ENCODE results near the gene OSBPL3.

The OSBPL3 gene

GRCh38 chr7:24948739-24949138, 31.2 kb downstream of the OSBPL3 start:
- Histone ChIP-seq H3K27me3 (ENCODE audit: control insufficient read depth, insufficient read depth, low read length) (no peaks in the 10 kb centered on the region), H3K36me3 (ENCODE audit: control insufficient read depth, low read depth, low read length) (no peaks in the 10 kb centered on the region), H3K4me1 (ENCODE audit: control insufficient read depth, low read depth, low read length) (peaks cover 6% of the 10 kb centered on the region), H3K9ac (ENCODE audit: low read length) (no peak overlapping the region), H3K27ac (ENCODE audit: low read length) (no peak overlapping the region), H3K9me3 (ENCODE audit: control insufficient read depth, low read depth, low read length) (no peaks in the 10 kb centered on the region), H3K4me3 (ENCODE audit: low read length) (no peak overlapping the region)

GRCh38 chr7:24946467-24946866, 33.5 kb downstream of the OSBPL3 start:
- Histone ChIP-seq H3K4me1 (ENCODE audit: control insufficient read depth, low read depth, low read length) (peaks cover 11% of the 10 kb centered on the region), H3K4me3 (ENCODE audit: low read length) (no peak overlapping the region), H3K27me3 (ENCODE audit: control insufficient read depth, insufficient read depth, low read length) (no peaks in the 10 kb centered on the region), H3K9me3 (ENCODE audit: control insufficient read depth, low read depth, low read length) (no peaks in the 10 kb centered on the region), H3K27ac (ENCODE audit: low read length) (no peak overlapping the region), H3K9ac (ENCODE audit: low read length) (no peak overlapping the region), H3K36me3 (ENCODE audit: control insufficient read depth, low read depth, low read length) (no peaks in the 10 kb centered on the region)

- H3K9ac ChIP-seq (ENCODE audit: low read length): no peak overlapping the region
- no peaks in the 10 kb centered on the region for H3K36me3 ChIP-seq (ENCODE audit: control insufficient read depth, low read depth, low read length)
- no peak overlapping the region for H3K4me3 ChIP-seq (ENCODE audit: low read length)
- no peaks in the 10 kb centered on the region for H3K9me3 ChIP-seq (ENCODE audit: control insufficient read depth, low read depth, low read length)
- H3K4me1 ChIP-seq (ENCODE audit: control insufficient read depth, low read depth, low read length): peaks cover 11% of the 10 kb centered on the region
- H3K27me3 ChIP-seq (ENCODE audit: control insufficient read depth, insufficient read depth, low read length): no peaks in the 10 kb centered on the region
- no peak overlapping the region for H3K27ac ChIP-seq (ENCODE audit: low read length)
Measured at GRCh38 chr7:24945899-24946298, 34.1 kb downstream of the OSBPL3 start.

- Histone ChIP-seq H3K9me3 (ENCODE audit: control insufficient read depth, low read depth, low read length) (no peaks in the 10 kb centered on the region), H3K4me1 (ENCODE audit: control insufficient read depth, low read depth, low read length) (peaks cover 11% of the 10 kb centered on the region)
Measured at GRCh38 chr7:24943096-24943948, 36.7 kb downstream of the OSBPL3 start.

GRCh38 chr7:24942226-24942625, 37.8 kb downstream of the OSBPL3 start:
- Histone ChIP-seq H3K27ac (ENCODE audit: low read length) (no peak overlapping the region), H3K9me3 (ENCODE audit: control insufficient read depth, low read depth, low read length) (no peaks in the 10 kb centered on the region), H3K4me1 (ENCODE audit: control insufficient read depth, low read depth, low read length) (peaks cover 8% of the 10 kb centered on the region), H3K27me3 (ENCODE audit: control insufficient read depth, insufficient read depth, low read length) (no peaks in the 10 kb centered on the region), H3K4me3 (ENCODE audit: low read length) (no peak overlapping the region), H3K9ac (ENCODE audit: low read length) (no peak overlapping the region), H3K36me3 (ENCODE audit: control insufficient read depth, low read depth, low read length) (no peaks in the 10 kb centered on the region)

More at GRCh38 chr7:24943096-24943948, 36.7 kb downstream of the OSBPL3 start:
- Histone ChIP-seq H3K36me3 (ENCODE audit: control insufficient read depth, low read depth, low read length) (no peaks in the 10 kb centered on the region), H3K4me3 (ENCODE audit: low read length) (no peak overlapping the region), H3K27me3 (ENCODE audit: control insufficient read depth, insufficient read depth, low read length) (no peaks in the 10 kb centered on the region), H3K27ac (ENCODE audit: low read length) (no peak overlapping the region), H3K9ac (ENCODE audit: low read length) (no peak overlapping the region)

GRCh38 chr7:24939416-24939815, 40.6 kb downstream of the OSBPL3 start:
- Histone ChIP-seq H3K9me3 (ENCODE audit: control insufficient read depth, low read depth, low read length) (no peaks in the 10 kb centered on the region), H3K4me1 (ENCODE audit: control insufficient read depth, low read depth, low read length) (peaks cover 9% of the 10 kb centered on the region), H3K9ac (ENCODE audit: low read length) (no peak overlapping the region), H3K36me3 (ENCODE audit: control insufficient read depth, low read depth, low read length) (no peaks in the 10 kb centered on the region), H3K4me3 (ENCODE audit: low read length) (no peak overlapping the region), H3K27ac (ENCODE audit: low read length) (no peak overlapping the region), H3K27me3 (ENCODE audit: control insufficient read depth, insufficient read depth, low read length) (no peaks in the 10 kb centered on the region)

GRCh38 chr7:24936121-24936824, 43.7 kb downstream of the OSBPL3 start:
- H3K4me1 ChIP-seq (ENCODE audit: control insufficient read depth, low read depth, low read length): peaks cover 20% of the 10 kb centered on the region
- no peaks in the 10 kb centered on the region for H3K36me3 ChIP-seq (ENCODE audit: control insufficient read depth, low read depth, low read length)
- no peak overlapping the region for H3K27ac ChIP-seq (ENCODE audit: low read length)
- H3K4me3 ChIP-seq (ENCODE audit: low read length): no peak overlapping the region
- no peaks in the 10 kb centered on the region for H3K9me3 ChIP-seq (ENCODE audit: control insufficient read depth, low read depth, low read length)
- H3K9ac ChIP-seq (ENCODE audit: low read length): no peak overlapping the region
- H3K27me3 ChIP-seq (ENCODE audit: control insufficient read depth, insufficient read depth, low read length): no peaks in the 10 kb centered on the region

GRCh38 chr7:24933298-24933697, 46.7 kb downstream of the OSBPL3 start:
- Histone ChIP-seq H3K9me3 (ENCODE audit: control insufficient read depth, low read depth, low read length) (no peaks in the 10 kb centered on the region), H3K27me3 (ENCODE audit: control insufficient read depth, insufficient read depth, low read length) (no peaks in the 10 kb centered on the region), H3K9ac (ENCODE audit: low read length) (no peak overlapping the region), H3K4me3 (ENCODE audit: low read length) (no peak overlapping the region), H3K4me1 (ENCODE audit: control insufficient read depth, low read depth, low read length) (peaks cover 20% of the 10 kb centered on the region), H3K36me3 (ENCODE audit: control insufficient read depth, low read depth, low read length) (no peaks in the 10 kb centered on the region), H3K27ac (ENCODE audit: low read length) (no peak overlapping the region)

- Histone ChIP-seq H3K27me3 (ENCODE audit: control insufficient read depth, insufficient read depth, low read length) (no peaks in the 10 kb centered on the region), H3K27ac (ENCODE audit: low read length) (no peak overlapping the region), H3K4me3 (ENCODE audit: low read length) (no peak overlapping the region), H3K9ac (ENCODE audit: low read length) (no peak overlapping the region), H3K36me3 (ENCODE audit: control insufficient read depth, low read depth, low read length) (no peaks in the 10 kb centered on the region), H3K4me1 (ENCODE audit: control insufficient read depth, low read depth, low read length) (peaks cover 20% of the 10 kb centered on the region), H3K9me3 (ENCODE audit: control insufficient read depth, low read depth, low read length) (no peaks in the 10 kb centered on the region)
Measured at GRCh38 chr7:24932815-24933214, 47.2 kb downstream of the OSBPL3 start.

GRCh38 chr7:24932389-24932788, 47.6 kb downstream of the OSBPL3 start:
- Histone ChIP-seq H3K4me1 (ENCODE audit: control insufficient read depth, low read depth, low read length) (peaks cover 20% of the 10 kb centered on the region), H3K36me3 (ENCODE audit: control insufficient read depth, low read depth, low read length) (no peaks in the 10 kb centered on the region), H3K4me3 (ENCODE audit: low read length) (no peak overlapping the region), H3K9ac (ENCODE audit: low read length) (no peak overlapping the region), H3K9me3 (ENCODE audit: control insufficient read depth, low read depth, low read length) (no peaks in the 10 kb centered on the region), H3K27ac (ENCODE audit: low read length) (no peak overlapping the region), H3K27me3 (ENCODE audit: control insufficient read depth, insufficient read depth, low read length) (no peaks in the 10 kb centered on the region)

- no peak overlapping the region for H3K9ac ChIP-seq (ENCODE audit: low read length)
- no peak overlapping the region for H3K27ac ChIP-seq (ENCODE audit: low read length)
- no peak overlapping the region for H3K4me3 ChIP-seq (ENCODE audit: low read length)
- peaks cover 20% of the 10 kb centered on the region for H3K4me1 ChIP-seq (ENCODE audit: control insufficient read depth, low read depth, low read length)
- no peaks in the 10 kb centered on the region for H3K36me3 ChIP-seq (ENCODE audit: control insufficient read depth, low read depth, low read length)
- no peaks in the 10 kb centered on the region for H3K9me3 ChIP-seq (ENCODE audit: control insufficient read depth, low read depth, low read length)
- H3K27me3 ChIP-seq (ENCODE audit: control insufficient read depth, insufficient read depth, low read length): no peaks in the 10 kb centered on the region
Measured at GRCh38 chr7:24931844-24932243, 48.1 kb downstream of the OSBPL3 start.

Data from iPS-18a (cell line).